ENCODE data around the gene KCNMA1.

The KCNMA1 gene

GRCh38 chr10:77587416-77587790, 50.2 kb downstream of the KCNMA1 start:
- Histone ChIP-seq H3K4me3 (ENCODE audit: low read depth, low read length) (no peak overlapping the region), H3K36me3 (ENCODE audit: control insufficient read depth, insufficient read depth, low read length) (no peaks in the 10 kb centered on the region), H3K4me1 (peaks cover 3% of the 10 kb centered on the region), H3K27me3 (ENCODE audit: control insufficient read depth, insufficient read depth, low read length) (no peaks in the 10 kb centered on the region), H3K9me3 (ENCODE audit: control insufficient read depth, low read length) (no peaks in the 10 kb centered on the region), H2AFZ (no peak overlapping the region), H3K4me2 (ENCODE audit: low read length) (no peak overlapping the region), H3K9ac (no peak overlapping the region), H3K79me2 (no peaks in the 10 kb centered on the region), H3K27ac (no peak overlapping the region)
- TF ChIP-seq CTCF (IDR thresholded peaks at IDR 0.05) = no peak

GRCh38 chr10:77586719-77587415, 50.7 kb downstream of the KCNMA1 start:
- Histone ChIP-seq H3K27ac (no peak overlapping the region), H3K79me2 (no peaks in the 10 kb centered on the region), H2AFZ (no peak overlapping the region), H3K4me2 (ENCODE audit: low read length) (no peak overlapping the region), H3K9me3 (ENCODE audit: control insufficient read depth, low read length) (no peaks in the 10 kb centered on the region), H3K36me3 (ENCODE audit: control insufficient read depth, insufficient read depth, low read length) (no peaks in the 10 kb centered on the region), H3K4me1 (peaks cover 3% of the 10 kb centered on the region), H3K9ac (no peak overlapping the region), H3K27me3 (ENCODE audit: control insufficient read depth, insufficient read depth, low read length) (no peaks in the 10 kb centered on the region), H3K4me3 (ENCODE audit: low read depth, low read length) (no peak overlapping the region)
- no peak for TF ChIP-seq CTCF (IDR thresholded peaks at IDR 0.05)

GRCh38 chr10:77584938-77585337, 52.7 kb downstream of the KCNMA1 start:
- Histone ChIP-seq H3K9me3 (ENCODE audit: control insufficient read depth, low read length) (no peaks in the 10 kb centered on the region), H2AFZ (no peak overlapping the region), H3K4me1 (peaks cover 3% of the 10 kb centered on the region), H3K36me3 (ENCODE audit: control insufficient read depth, insufficient read depth, low read length) (no peaks in the 10 kb centered on the region), H3K27ac (no peak overlapping the region), H3K4me3 (ENCODE audit: low read depth, low read length) (no peak overlapping the region), H3K79me2 (no peaks in the 10 kb centered on the region), H3K4me2 (ENCODE audit: low read length) (no peak overlapping the region), H3K9ac (no peak overlapping the region), H3K27me3 (ENCODE audit: control insufficient read depth, insufficient read depth, low read length) (no peaks in the 10 kb centered on the region)
- TF ChIP-seq CTCF (IDR thresholded peaks at IDR 0.05) = no peak

GRCh38 chr10:77583527-77583926, 54.1 kb downstream of the KCNMA1 start:
- no peak for TF ChIP-seq CTCF (IDR thresholded peaks at IDR 0.05)
- no peak overlapping the region for H3K27ac ChIP-seq

GRCh38 chr10:77582710-77583115, 54.9 kb downstream of the KCNMA1 start:
- Histone ChIP-seq H3K27ac (no peak overlapping the region), H3K79me2 (no peaks in the 10 kb centered on the region), H3K4me3 (ENCODE audit: low read depth, low read length) (no peak overlapping the region), H2AFZ (no peak overlapping the region), H3K9me3 (ENCODE audit: control insufficient read depth, low read length) (no peaks in the 10 kb centered on the region), H3K4me2 (ENCODE audit: low read length) (no peak overlapping the region), H3K36me3 (ENCODE audit: control insufficient read depth, insufficient read depth, low read length) (no peaks in the 10 kb centered on the region), H3K27me3 (ENCODE audit: control insufficient read depth, insufficient read depth, low read length) (no peaks in the 10 kb centered on the region), H3K9ac (no peak overlapping the region), H3K4me1 (peaks cover 3% of the 10 kb centered on the region)
- no peak for TF ChIP-seq CTCF (IDR thresholded peaks at IDR 0.05)

More at GRCh38 chr10:77583527-77583926, 54.1 kb downstream of the KCNMA1 start:
- no peak overlapping the region for H3K4me3 ChIP-seq (ENCODE audit: low read depth, low read length)
- H3K27me3 ChIP-seq (ENCODE audit: control insufficient read depth, insufficient read depth, low read length) = no peaks in the 10 kb centered on the region
- no peak overlapping the region for H3K9ac ChIP-seq
- H3K4me2 ChIP-seq (ENCODE audit: low read length) = no peak overlapping the region
- no peaks in the 10 kb centered on the region for H3K79me2 ChIP-seq
- no peaks in the 10 kb centered on the region for H3K9me3 ChIP-seq (ENCODE audit: control insufficient read depth, low read length)
- H3K36me3 ChIP-seq (ENCODE audit: control insufficient read depth, insufficient read depth, low read length) = no peaks in the 10 kb centered on the region
- H2AFZ ChIP-seq = no peak overlapping the region
- peaks cover 3% of the 10 kb centered on the region for H3K4me1 ChIP-seq

Data from parathyroid adenoma (tissue), 2 donors.